ENCODE measurements around the gene FOXE3.

Gene FOXE3

GRCh38 chr1:47403321-47403910 is 12.7 kb upstream of the FOXE3 start:
- ChIA-PET CTCF (interaction anchor here (5.0 kb wide), 1 partner anchor 14 kb away, joined by 25 read pairs; no protein-coding TSS in a partner anchor), POLR2A (no interaction called here)
- 90% methylated on average over 2 of the region's 4 CpGs for WGBS (ENCODE audit: insufficient coverage)
- H3K4me3 ChIP-seq (ENCODE audit: control insufficient read depth in 1 of 7, extremely low read depth in 1 of 7, insufficient read depth in 4 of 7, low read depth in 2 of 7, low read length in 6 of 7): no peak overlapping the region
- H3K36me3 ChIP-seq (ENCODE audit: control insufficient read depth in 4 of 4, insufficient read depth in 4 of 4, low read length in 3 of 4): no peaks in the 10 kb centered on the region
- no peak overlapping the region for H3K27ac ChIP-seq (ENCODE audit: insufficient read depth in 1 of 2, low read depth in 1 of 2, low read length in 2 of 2, poor library complexity in 1 of 2, severe bottlenecking in 2 of 2)
- no peak for DNase-seq
- no peaks in the 10 kb centered on the region for H3K9me3 ChIP-seq (ENCODE audit: control extremely low read depth in 1 of 5, control insufficient read depth in 4 of 5, insufficient read depth in 2 of 5, low read depth in 1 of 5, low read length in 4 of 5)
- H3K4me1 ChIP-seq (ENCODE audit: control extremely low read depth in 1 of 4, control insufficient read depth in 4 of 4, insufficient read depth in 4 of 4, low read length in 3 of 4): peaks cover 0 to 5% (median 2%) of the 10 kb centered on the region in 4 experiments
- H3K27me3 ChIP-seq (replicated peaks in 2 of 5; ENCODE audit: control insufficient read depth in 4 of 5, insufficient read depth in 5 of 5, low read length in 4 of 5): peaks cover 2 to 14% (median 5%) of the 10 kb centered on the region in 5 experiments

- DNase-seq: peak in 2 of 3 donors; percentile 32 to 36
- peaks cover 0 to 5% (median 2%) of the 10 kb centered on the region in 4 experiments for H3K4me1 ChIP-seq (ENCODE audit: control extremely low read depth in 1 of 4, control insufficient read depth in 4 of 4, insufficient read depth in 4 of 4, low read length in 3 of 4)
- H3K36me3 ChIP-seq (ENCODE audit: control insufficient read depth in 4 of 4, insufficient read depth in 4 of 4, low read length in 3 of 4): no peaks in the 10 kb centered on the region
- CTCF ChIA-PET: no interaction called here
- H3K27ac ChIP-seq (ENCODE audit: insufficient read depth in 1 of 2, low read depth in 1 of 2, low read length in 2 of 2, poor library complexity in 1 of 2, severe bottlenecking in 2 of 2): no peak overlapping the region
- 71% methylated on average over 4 of the region's 5 CpGs for WGBS (ENCODE audit: insufficient coverage)
- H3K9me3 ChIP-seq (ENCODE audit: control extremely low read depth in 1 of 5, control insufficient read depth in 4 of 5, insufficient read depth in 2 of 5, low read depth in 1 of 5, low read length in 4 of 5): no peaks in the 10 kb centered on the region
- POLR2A ChIA-PET: no interaction called here
- H3K4me3 ChIP-seq (ENCODE audit: control insufficient read depth in 1 of 7, extremely low read depth in 1 of 7, insufficient read depth in 4 of 7, low read depth in 2 of 7, low read length in 6 of 7): no peak overlapping the region
- H3K27me3 ChIP-seq (replicated peaks in 2 of 5; ENCODE audit: control insufficient read depth in 4 of 5, insufficient read depth in 5 of 5, low read length in 4 of 5): peaks cover 2 to 16% (median 4%) of the 10 kb centered on the region in 5 experiments
Observed at GRCh38 chr1:47405697-47406096, 10.4 kb upstream of the FOXE3 start.

- ChIA-PET CTCF (interaction anchor here (1.4 kb wide), 1 partner anchor 18 kb away, joined by 3 read pairs; no protein-coding TSS in a partner anchor), POLR2A (no interaction called here)
- no CpG with 5 or more reads among the region's 5 CpGs for WGBS (ENCODE audit: insufficient coverage)
- Histone ChIP-seq H3K9me3 (ENCODE audit: control extremely low read depth in 1 of 5, control insufficient read depth in 4 of 5, insufficient read depth in 2 of 5, low read depth in 1 of 5, low read length in 4 of 5) (no peaks in the 10 kb centered on the region), H3K4me1 (ENCODE audit: control extremely low read depth in 1 of 4, control insufficient read depth in 4 of 4, insufficient read depth in 4 of 4, low read length in 3 of 4) (peaks cover 0 to 5% (median 2%) of the 10 kb centered on the region in 4 experiments), H3K4me3 (ENCODE audit: control insufficient read depth in 1 of 7, extremely low read depth in 1 of 7, insufficient read depth in 4 of 7, low read depth in 2 of 7, low read length in 6 of 7) (no peak overlapping the region), H3K27ac (ENCODE audit: insufficient read depth in 1 of 2, low read depth in 1 of 2, low read length in 2 of 2, poor library complexity in 1 of 2, severe bottlenecking in 2 of 2) (no peak overlapping the region), H3K36me3 (ENCODE audit: control insufficient read depth in 4 of 4, insufficient read depth in 4 of 4, low read length in 3 of 4) (no peaks in the 10 kb centered on the region), H3K27me3 (replicated peaks in 2 of 5; ENCODE audit: control insufficient read depth in 4 of 5, insufficient read depth in 5 of 5, low read length in 4 of 5) (peaks cover 0 to 13% (median 2%) of the 10 kb centered on the region in 5 experiments)
- DNase-seq: no peak
Observed at GRCh38 chr1:47406966-47407365, 9.1 kb upstream of the FOXE3 start.

GRCh38 chr1:47407481-47407880 is 8.6 kb upstream of the FOXE3 start:
- no peaks in the 10 kb centered on the region for H3K36me3 ChIP-seq (ENCODE audit: control insufficient read depth in 4 of 4, insufficient read depth in 4 of 4, low read length in 3 of 4)
- H3K9me3 ChIP-seq (ENCODE audit: control extremely low read depth in 1 of 5, control insufficient read depth in 4 of 5, insufficient read depth in 2 of 5, low read depth in 1 of 5, low read length in 4 of 5): no peaks in the 10 kb centered on the region
- H3K4me3 ChIP-seq (ENCODE audit: control insufficient read depth in 1 of 7, extremely low read depth in 1 of 7, insufficient read depth in 4 of 7, low read depth in 2 of 7, low read length in 6 of 7): no peak overlapping the region
- CTCF ChIA-PET: interaction anchor here (1.3 to 1.4 kb wide), 2 partner anchors 18 to 20 kb away, joined by 3 to 4 read pairs; no protein-coding TSS in a partner anchor
- peaks cover 0 to 5% (median 2%) of the 10 kb centered on the region in 4 experiments for H3K4me1 ChIP-seq (ENCODE audit: control extremely low read depth in 1 of 4, control insufficient read depth in 4 of 4, insufficient read depth in 4 of 4, low read length in 3 of 4)
- H3K27me3 ChIP-seq (replicated peaks in 2 of 5; ENCODE audit: control insufficient read depth in 4 of 5, insufficient read depth in 5 of 5, low read length in 4 of 5): peaks cover 2 to 10% (median 3%) of the 10 kb centered on the region in 5 experiments
- POLR2A ChIA-PET: no interaction called here
- 96% methylated on average over 3 of the region's 3 CpGs for WGBS (ENCODE audit: insufficient coverage)
- no peak overlapping the region for H3K27ac ChIP-seq (ENCODE audit: insufficient read depth in 1 of 2, low read depth in 1 of 2, low read length in 2 of 2, poor library complexity in 1 of 2, severe bottlenecking in 2 of 2)
- DNase-seq: no peak

- 97% methylated on average over 10 of the region's 12 CpGs for WGBS (ENCODE audit: insufficient coverage)
- no peak for DNase-seq
- Histone ChIP-seq H3K27ac (ENCODE audit: insufficient read depth in 1 of 2, low read depth in 1 of 2, low read length in 2 of 2, poor library complexity in 1 of 2, severe bottlenecking in 2 of 2) (no peak overlapping the region), H3K9me3 (ENCODE audit: control extremely low read depth in 1 of 5, control insufficient read depth in 4 of 5, insufficient read depth in 2 of 5, low read depth in 1 of 5, low read length in 4 of 5) (no peaks in the 10 kb centered on the region), H3K36me3 (ENCODE audit: control insufficient read depth in 4 of 4, insufficient read depth in 4 of 4, low read length in 3 of 4) (no peaks in the 10 kb centered on the region), H3K27me3 (replicated peaks in 2 of 5; ENCODE audit: control insufficient read depth in 4 of 5, insufficient read depth in 5 of 5, low read length in 4 of 5) (peaks cover 0 to 12% (median 10%) of the 10 kb centered on the region in 5 experiments), H3K4me3 (ENCODE audit: control insufficient read depth in 1 of 7, extremely low read depth in 1 of 7, insufficient read depth in 4 of 7, low read depth in 2 of 7, low read length in 6 of 7) (no peak overlapping the region), H3K4me1 (ENCODE audit: control extremely low read depth in 1 of 4, control insufficient read depth in 4 of 4, insufficient read depth in 4 of 4, low read length in 3 of 4) (peaks cover 0 to 5% (median 2%) of the 10 kb centered on the region in 4 experiments)
- POLR2A ChIA-PET: no interaction called here
- CTCF ChIA-PET: interaction anchor here (0.9 kb wide), 1 partner anchor 21 kb away, joined by 3 read pairs; no protein-coding TSS in a partner anchor
Observed at GRCh38 chr1:47409311-47410067, 6.6 kb upstream of the FOXE3 start.

- Histone ChIP-seq H3K4me3 (ENCODE audit: control insufficient read depth in 1 of 7, extremely low read depth in 1 of 7, insufficient read depth in 4 of 7, low read depth in 2 of 7, low read length in 6 of 7) (no peak overlapping the region), H3K4me1 (ENCODE audit: control extremely low read depth in 1 of 4, control insufficient read depth in 4 of 4, insufficient read depth in 4 of 4, low read length in 3 of 4) (peaks cover 0 to 5% (median 2%) of the 10 kb centered on the region in 4 experiments), H3K9me3 (ENCODE audit: control extremely low read depth in 1 of 5, control insufficient read depth in 4 of 5, insufficient read depth in 2 of 5, low read depth in 1 of 5, low read length in 4 of 5) (no peaks in the 10 kb centered on the region), H3K27me3 (replicated peaks in 2 of 5; ENCODE audit: control insufficient read depth in 4 of 5, insufficient read depth in 5 of 5, low read length in 4 of 5) (peaks cover 0 to 17% (median 13%) of the 10 kb centered on the region in 5 experiments), H3K27ac (ENCODE audit: insufficient read depth in 1 of 2, low read depth in 1 of 2, low read length in 2 of 2, poor library complexity in 1 of 2, severe bottlenecking in 2 of 2) (no peak overlapping the region), H3K36me3 (ENCODE audit: control insufficient read depth in 4 of 4, insufficient read depth in 4 of 4, low read length in 3 of 4) (no peaks in the 10 kb centered on the region)
- no peak for DNase-seq
- ChIA-PET CTCF (no interaction called here), POLR2A (no interaction called here)
- 97% methylated on average over 3 of the region's 3 CpGs for WGBS (ENCODE audit: insufficient coverage)
Observed at GRCh38 chr1:47410068-47410455, 6.0 kb upstream of the FOXE3 start.

GRCh38 chr1:47411436-47411835 is 4.6 kb upstream of the FOXE3 start:
- Histone ChIP-seq H3K4me3 (ENCODE audit: control insufficient read depth in 1 of 7, extremely low read depth in 1 of 7, insufficient read depth in 4 of 7, low read depth in 2 of 7, low read length in 6 of 7) (no peak overlapping the region), H3K9me3 (ENCODE audit: control extremely low read depth in 1 of 5, control insufficient read depth in 4 of 5, insufficient read depth in 2 of 5, low read depth in 1 of 5, low read length in 4 of 5) (no peaks in the 10 kb centered on the region), H3K4me1 (ENCODE audit: control extremely low read depth in 1 of 4, control insufficient read depth in 4 of 4, insufficient read depth in 4 of 4, low read length in 3 of 4) (peaks cover 0 to 6% (median 2%) of the 10 kb centered on the region in 4 experiments), H3K36me3 (ENCODE audit: control insufficient read depth in 4 of 4, insufficient read depth in 4 of 4, low read length in 3 of 4) (no peaks in the 10 kb centered on the region), H3K27me3 (replicated peaks in 2 of 5; ENCODE audit: control insufficient read depth in 4 of 5, insufficient read depth in 5 of 5, low read length in 4 of 5) (peaks cover 0 to 29% (median 15%) of the 10 kb centered on the region in 5 experiments), H3K27ac (ENCODE audit: insufficient read depth in 1 of 2, low read depth in 1 of 2, low read length in 2 of 2, poor library complexity in 1 of 2, severe bottlenecking in 2 of 2) (no peak overlapping the region)
- CTCF ChIA-PET: interaction anchor here (0.6 kb wide), 1 partner anchor 23 kb away, joined by 3 read pairs; no protein-coding TSS in a partner anchor
- DNase-seq: no peak
- WGBS (ENCODE audit: insufficient coverage): no CpG with 5 or more reads among the region's 2 CpGs
- POLR2A ChIA-PET: no interaction called here
